Nephron progenitor cell (in vitro differentiated cells): ENCODE data around the gene PROK2.

Experiments used
- DNase-seq: peaks from one replicate; pipeline ENCODE4 v3.0.0; 2021
- H3K27ac Mint-ChIP-seq: 2 replicates; pipeline ENCODE4 v1.8.0; 2021; ENCODE audit warnings: mild to moderate bottlenecking, moderate library complexity, mixed read lengths
- H3K27me3 Mint-ChIP-seq: 2 replicates; pipeline ENCODE4 v1.8.0; 2021; ENCODE audit warnings: mild to moderate bottlenecking, low read depth, mixed read lengths; ENCODE audit not compliant: poor library complexity
- H3K36me3 Mint-ChIP-seq: 2 replicates; pipeline ENCODE4 v1.8.0; 2021; ENCODE audit warnings: low read depth, mixed read lengths
- H3K4me1 Mint-ChIP-seq: 2 replicates; pipeline ENCODE4 v1.8.0; 2021; ENCODE audit warnings: mixed read lengths
- H3K4me3 Mint-ChIP-seq: 2 replicates; pipeline ENCODE4 v1.8.0; 2021; ENCODE audit warnings: mild to moderate bottlenecking, moderate library complexity, mixed read lengths
- H3K9me3 Mint-ChIP-seq: 2 replicates; pipeline ENCODE4 v1.8.0; 2021; ENCODE audit warnings: mild to moderate bottlenecking, moderate library complexity, mixed read lengths
- CTCF ChIP-seq: fragments of 200-600 bp; sonication (generic); IDR thresholded peaks from 2 replicates; pipeline ENCODE4 v1.5.0; 2021; ENCODE audit warnings: antibody characterized with exemption

Gene PROK2

GRCh38 chr3:71733319-71733718 lies 51.6 kb downstream of the PROK2 start:
- Mint-ChIP-seq H3K9me3 (peaks cover 8% of the 10 kb centered on the region), H3K27me3 (peaks cover 12% of the 10 kb centered on the region), H3K36me3 (no peaks in the 10 kb centered on the region)

GRCh38 chr3:71732637-71733036 lies 52.3 kb downstream of the PROK2 start:
- Mint-ChIP-seq H3K4me3 (no peak overlapping the region), H3K9me3 (peaks cover 6% of the 10 kb centered on the region), H3K36me3 (no peaks in the 10 kb centered on the region), H3K27ac (no peak overlapping the region), H3K27me3 (peaks cover 15% of the 10 kb centered on the region), H3K4me1 (peaks cover 26% of the 10 kb centered on the region)
- TF ChIP-seq CTCF = no peak
- no peak for DNase-seq

More at GRCh38 chr3:71733319-71733718, 51.6 kb downstream of the PROK2 start:
- Mint-ChIP-seq H3K4me3 (no peak overlapping the region), H3K27ac (no peak overlapping the region), H3K4me1 (peaks cover 23% of the 10 kb centered on the region)
- DNase-seq = no peak
- TF ChIP-seq CTCF = no peak

GRCh38 chr3:71728632-71729342 lies 56.2 kb downstream of the PROK2 start:
- Mint-ChIP-seq H3K4me3 (no peak overlapping the region), H3K4me1 (peaks cover 39% of the 10 kb centered on the region), H3K27me3 (peaks cover 40% of the 10 kb centered on the region), H3K36me3 (no peaks in the 10 kb centered on the region), H3K9me3 (no peaks in the 10 kb centered on the region), H3K27ac (no peak overlapping the region)
- no peak for DNase-seq
- TF ChIP-seq CTCF = no peak

GRCh38 chr3:71726146-71726545 lies 58.8 kb downstream of the PROK2 start:
- no peak for DNase-seq

GRCh38 chr3:71725271-71725991 lies 59.5 kb downstream of the PROK2 start, which contains the start of gene EIF4E3:
Gene EIF4E3 (minus strand): TSS chr3:71725402. CDS start chr3:71725367, 35 bp downstream.
- H3K4me3 Mint-ChIP-seq = peak within 1 kb of the TSS; percentile 87
- no peak within 1 kb of the TSS for H3K27ac Mint-ChIP-seq
- H3K36me3 Mint-ChIP-seq = peaks cover 4% of the 10 kb centered on the region
- no peak for DNase-seq
- peaks cover 31% of the 10 kb centered on the region for H3K4me1 Mint-ChIP-seq
- no peaks in the 10 kb centered on the region for H3K9me3 Mint-ChIP-seq
- H3K27me3 Mint-ChIP-seq = peaks cover 56% of the 10 kb centered on the region
- TF ChIP-seq CTCF = no peak

More at GRCh38 chr3:71726146-71726545, 58.8 kb downstream of the PROK2 start:
- Mint-ChIP-seq H3K27ac (no peak overlapping the region), H3K4me3 (peak overlapping the region; percentile 77), H3K4me1 (peaks cover 37% of the 10 kb centered on the region), H3K27me3 (peaks cover 55% of the 10 kb centered on the region), H3K36me3 (no peaks in the 10 kb centered on the region), H3K9me3 (no peaks in the 10 kb centered on the region)
- no peak for TF ChIP-seq CTCF
